GM10266 (cell line): ENCODE data around the gene KIF1B.

Experiments
- DNase-seq: peaks from one replicate; pipeline ENCODE4 v3.0.0; 2012; ENCODE audit errors: extremely low spot score
- CTCF ChIP-seq: IDR thresholded peaks from 2 replicates; pipeline ENCODE4 v1.5.1; 2012; ENCODE audit warnings: mild to moderate bottlenecking, low read depth; ENCODE audit not compliant: control insufficient read depth, insufficient read depth; ENCODE audit errors: missing control alignments

KIF1B gene

GRCh38 chr1:10267319-10267718 is 56.9 kb downstream of the KIF1B start:
- no peak for TF ChIP-seq CTCF
- DNase-seq, result no peak

- no peak for DNase-seq
- TF ChIP-seq CTCF, result no peak
Measured at GRCh38 chr1:10267921-10268320, 57.6 kb downstream of the KIF1B start.

GRCh38 chr1:10271090-10271489 is 60.7 kb downstream of the KIF1B start:
- TF ChIP-seq CTCF, result no peak
- no peak for DNase-seq

GRCh38 chr1:10271869-10272268 is 61.5 kb downstream of the KIF1B start:
- TF ChIP-seq CTCF, result no peak
- DNase-seq, result no peak

GRCh38 chr1:10272274-10272673 is 61.9 kb downstream of the KIF1B start:
- TF ChIP-seq CTCF, result no peak
- no peak for DNase-seq

GRCh38 chr1:10278880-10279279 is 68.5 kb downstream of the KIF1B start:
- TF ChIP-seq CTCF, result no peak
- DNase-seq, result no peak

- no peak for DNase-seq
- TF ChIP-seq CTCF, result no peak
Measured at GRCh38 chr1:10280439-10281350, 70.3 kb downstream of the KIF1B start.
